GM12801 (cell line): ENCODE results near the gene CLCN1.

Source experiments
- TF ChIP-seq, protein P1 (sequence below): IDR thresholded peaks from one replicate; pipeline ENCODE4 v1.5.1; 2011; ENCODE audit warnings: control low read depth; ENCODE audit not compliant: insufficient read length; ENCODE audit errors: extremely low read depth

Gene CLCN1

GRCh38 chr7:143296686-143297085 lies 19.2 kb upstream of the CLCN1 start:
- TF ChIP-seq, protein P1, sequence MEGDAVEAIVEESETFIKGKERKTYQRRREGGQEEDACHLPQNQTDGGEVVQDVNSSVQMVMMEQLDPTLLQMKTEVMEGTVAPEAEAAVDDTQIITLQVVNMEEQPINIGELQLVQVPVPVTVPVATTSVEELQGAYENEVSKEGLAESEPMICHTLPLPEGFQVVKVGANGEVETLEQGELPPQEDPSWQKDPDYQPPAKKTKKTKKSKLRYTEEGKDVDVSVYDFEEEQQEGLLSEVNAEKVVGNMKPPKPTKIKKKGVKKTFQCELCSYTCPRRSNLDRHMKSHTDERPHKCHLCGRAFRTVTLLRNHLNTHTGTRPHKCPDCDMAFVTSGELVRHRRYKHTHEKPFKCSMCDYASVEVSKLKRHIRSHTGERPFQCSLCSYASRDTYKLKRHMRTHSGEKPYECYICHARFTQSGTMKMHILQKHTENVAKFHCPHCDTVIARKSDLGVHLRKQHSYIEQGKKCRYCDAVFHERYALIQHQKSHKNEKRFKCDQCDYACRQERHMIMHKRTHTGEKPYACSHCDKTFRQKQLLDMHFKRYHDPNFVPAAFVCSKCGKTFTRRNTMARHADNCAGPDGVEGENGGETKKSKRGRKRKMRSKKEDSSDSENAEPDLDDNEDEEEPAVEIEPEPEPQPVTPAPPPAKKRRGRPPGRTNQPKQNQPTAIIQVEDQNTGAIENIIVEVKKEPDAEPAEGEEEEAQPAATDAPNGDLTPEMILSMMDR, result no peak

- TF ChIP-seq, protein P1, result no peak
Observed at GRCh38 chr7:143299346-143299745, 16.6 kb upstream of the CLCN1 start.

- TF ChIP-seq, protein P1, result no peak
Observed at GRCh38 chr7:143299840-143300239, 16.1 kb upstream of the CLCN1 start.

DNA sequence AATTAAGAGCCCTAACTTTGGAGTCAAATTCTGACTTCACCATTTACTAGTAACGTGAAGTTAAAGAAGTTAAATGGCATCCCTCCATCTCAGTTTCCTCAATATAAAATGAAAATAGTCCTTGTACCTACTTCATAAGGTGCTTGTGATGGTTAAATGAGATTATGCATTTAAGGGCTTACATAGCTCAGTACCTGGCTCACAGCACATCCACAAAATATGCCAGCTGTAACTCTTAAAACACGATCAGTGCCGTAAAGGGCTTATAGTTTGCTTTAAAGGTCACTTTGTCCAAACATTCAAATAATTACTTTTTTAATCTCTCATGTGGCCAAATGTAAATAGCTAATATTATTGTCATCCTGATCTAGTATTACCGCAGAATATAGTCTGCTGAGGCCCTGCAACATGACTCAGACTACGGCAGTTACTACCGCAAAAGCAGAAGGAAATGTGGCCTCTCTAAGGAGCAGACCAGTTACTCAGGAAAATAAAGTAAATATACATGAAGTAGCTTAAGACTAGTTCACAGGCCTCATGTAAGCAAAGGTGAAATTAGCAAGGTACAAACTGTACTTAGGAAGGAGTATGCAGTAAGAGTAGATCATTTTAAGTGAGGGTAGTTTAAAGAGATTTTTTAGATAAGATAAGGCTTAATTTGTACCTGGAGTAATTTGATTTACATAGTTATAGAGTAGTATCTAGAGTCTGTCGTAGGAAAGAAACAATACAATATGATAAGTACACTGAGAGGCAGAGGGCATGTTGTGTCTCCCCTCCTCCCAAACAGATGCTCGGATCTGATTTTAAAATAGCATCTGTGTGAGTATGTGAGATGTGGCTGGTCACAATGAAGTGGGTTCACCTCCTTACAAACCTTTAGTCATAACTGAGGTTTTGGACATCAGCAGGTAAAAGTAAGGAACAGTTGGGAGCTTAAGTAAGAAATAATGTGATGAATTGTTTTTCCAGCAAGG lies 14.7 kb upstream of the CLCN1 start:
- TF ChIP-seq, protein P1, result no peak

GRCh38 chr7:143303733-143304132 lies 12.2 kb upstream of the CLCN1 start:
- TF ChIP-seq, protein P1, result no peak

GRCh38 chr7:143304938-143305337 lies 11.0 kb upstream of the CLCN1 start:
- TF ChIP-seq, protein P1, result no peak

- TF ChIP-seq, protein P1, result no peak
Observed at GRCh38 chr7:143305423-143306070, 10.4 kb upstream of the CLCN1 start.
